CD1c-positive myeloid dendritic cell (primary cell): ENCODE results near the gene ZNF543.
"Not testable (repeated sequence)": the region's sequence is repeated elsewhere in the genome, so short reads cannot be mapped to it uniquely, and the experiment has no call there.

Experiments used
- DNase-seq: peaks from one replicate; pipeline ENCODE4 v3.0.0-alpha.2; 2016; ENCODE audit errors: extremely low spot score

The ZNF543 gene

DNA sequence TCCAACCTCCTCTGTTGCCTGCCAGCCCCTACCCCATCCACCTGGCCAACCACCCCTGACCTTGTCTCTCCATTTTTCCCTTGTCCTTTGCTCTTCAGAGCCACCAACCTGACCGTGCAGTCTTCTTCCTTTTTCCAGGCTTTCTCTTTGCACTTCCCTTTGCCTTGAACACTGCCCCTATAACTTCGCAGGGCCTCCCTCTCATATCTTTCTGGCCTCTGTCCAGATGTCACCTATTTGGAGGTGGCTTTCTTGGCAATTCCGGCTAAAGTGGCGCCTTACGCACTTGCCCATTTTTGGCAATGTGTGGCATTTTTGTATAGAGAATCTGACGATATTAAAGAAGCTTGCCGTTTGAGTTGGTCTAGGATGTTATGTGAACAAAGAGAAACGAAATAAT is 844 bp downstream of the ZNF543 start:
- DNase-seq, result no peak

DNA sequence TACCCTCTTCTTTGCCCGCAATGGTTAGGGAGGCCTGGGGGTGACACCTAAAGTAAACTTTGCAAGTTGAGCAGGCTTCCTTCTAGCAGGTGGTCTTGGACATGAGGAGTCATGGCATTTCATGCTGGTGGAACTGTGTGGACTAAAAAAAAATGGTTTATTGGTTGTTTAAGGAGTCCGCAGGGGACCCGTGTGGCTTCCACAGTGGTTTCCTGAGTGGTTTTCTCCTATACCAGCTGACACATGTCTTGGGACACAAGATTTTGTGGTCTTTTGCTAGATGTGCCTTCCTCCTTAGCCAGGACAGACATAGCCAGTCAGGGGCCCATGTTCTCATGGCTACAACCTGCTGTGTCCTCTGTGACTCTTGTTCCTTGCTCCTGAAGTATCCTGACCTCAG is 1.5 kb downstream of the ZNF543 start:
- DNase-seq, result no peak

DNA sequence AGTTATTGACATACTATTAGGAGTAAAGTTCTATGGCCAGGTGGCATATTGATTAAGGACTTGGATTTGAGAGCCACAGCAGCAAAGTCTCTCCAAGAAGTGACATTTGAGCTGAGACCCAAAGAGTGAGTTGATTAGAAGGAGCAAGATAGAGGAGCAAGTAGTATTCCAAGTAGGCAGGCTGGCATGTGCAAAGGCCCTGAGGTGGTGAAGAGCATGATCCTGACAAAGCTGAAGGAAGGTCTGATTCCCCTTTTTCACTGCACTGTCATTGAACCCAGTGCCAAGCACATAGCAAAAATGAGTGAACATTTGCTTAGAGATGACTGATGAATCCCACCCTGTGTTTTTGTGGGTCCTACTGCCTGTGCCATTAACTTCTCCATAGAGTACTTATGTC is 4.7 kb downstream of the ZNF543 start:
- DNase-seq, result no peak

DNA sequence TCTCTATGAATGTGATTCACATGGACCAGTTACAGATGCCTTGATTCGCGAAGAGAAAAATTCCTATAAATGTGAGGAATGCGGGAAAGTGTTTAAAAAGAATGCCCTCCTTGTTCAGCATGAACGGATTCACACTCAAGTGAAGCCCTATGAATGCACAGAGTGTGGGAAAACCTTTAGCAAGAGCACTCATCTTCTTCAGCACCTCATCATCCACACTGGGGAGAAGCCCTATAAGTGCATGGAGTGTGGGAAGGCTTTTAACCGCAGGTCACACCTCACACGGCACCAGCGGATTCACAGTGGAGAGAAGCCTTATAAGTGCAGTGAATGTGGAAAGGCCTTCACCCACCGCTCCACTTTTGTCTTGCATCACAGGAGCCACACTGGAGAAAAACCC is 7.7 kb downstream of the ZNF543 start:
- DNase-seq, result no peak

DNA sequence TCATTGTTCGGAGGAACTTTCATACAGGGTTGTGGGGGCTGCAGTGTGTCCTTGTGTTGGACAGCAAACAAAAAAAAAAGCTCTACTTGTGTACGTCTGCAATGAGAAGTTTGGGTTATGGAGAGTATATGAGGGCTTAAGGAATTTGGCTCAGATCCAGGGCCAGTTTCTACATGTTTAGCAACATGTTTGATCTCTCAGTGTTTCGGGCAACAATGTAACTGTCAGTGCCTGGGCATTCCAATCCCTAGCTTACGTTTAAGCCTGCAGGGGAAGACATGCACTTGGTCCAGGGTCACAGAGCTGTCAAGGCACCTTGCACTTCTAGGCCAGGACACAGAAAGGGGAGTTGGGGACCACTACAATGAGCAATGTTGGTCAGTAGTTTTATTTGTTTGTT is 13.9 kb downstream of the ZNF543 start:
- DNase-seq, result no peak

DNA sequence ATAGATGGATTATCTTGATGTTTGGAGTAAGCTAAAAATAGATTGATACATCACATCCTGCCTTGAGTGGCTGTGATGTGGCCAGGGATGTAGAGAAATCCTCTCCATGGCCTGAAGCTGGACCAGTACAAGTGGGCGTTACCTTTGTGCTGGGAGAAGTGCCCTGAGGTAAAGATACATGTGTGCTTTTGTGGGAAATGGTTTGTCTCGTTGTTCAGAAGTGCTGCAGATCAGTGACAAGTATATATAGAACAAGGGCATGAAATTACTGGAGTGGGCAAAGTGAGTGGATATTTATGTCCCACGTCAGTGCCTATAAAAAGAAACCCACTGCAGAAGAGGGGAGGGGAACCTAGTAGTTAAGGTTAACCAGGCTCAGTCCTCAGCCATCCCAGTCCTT is 18.6 kb downstream of the ZNF543 start:
- DNase-seq, result no peak

DNA sequence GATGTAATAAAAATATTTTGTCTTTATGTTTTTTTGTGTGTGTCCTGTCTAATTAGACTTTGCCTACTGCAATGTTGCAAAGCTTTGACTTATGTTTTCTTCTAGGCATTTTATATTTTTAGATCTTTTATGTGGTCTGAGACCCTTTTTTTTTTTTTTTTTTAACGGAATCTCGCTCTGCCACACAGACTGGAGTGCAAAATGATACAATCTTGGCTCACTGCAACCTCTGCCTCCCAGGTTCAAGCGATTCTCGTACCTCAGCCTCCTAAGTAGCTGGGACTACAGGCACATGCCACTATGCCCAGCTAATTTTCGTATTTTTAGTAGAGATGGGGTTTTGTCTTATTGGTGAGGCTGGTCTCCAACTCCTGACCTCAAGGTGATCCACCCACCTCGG is 22.3 kb downstream of the ZNF543 start:
- DNase-seq, result no peak

DNA sequence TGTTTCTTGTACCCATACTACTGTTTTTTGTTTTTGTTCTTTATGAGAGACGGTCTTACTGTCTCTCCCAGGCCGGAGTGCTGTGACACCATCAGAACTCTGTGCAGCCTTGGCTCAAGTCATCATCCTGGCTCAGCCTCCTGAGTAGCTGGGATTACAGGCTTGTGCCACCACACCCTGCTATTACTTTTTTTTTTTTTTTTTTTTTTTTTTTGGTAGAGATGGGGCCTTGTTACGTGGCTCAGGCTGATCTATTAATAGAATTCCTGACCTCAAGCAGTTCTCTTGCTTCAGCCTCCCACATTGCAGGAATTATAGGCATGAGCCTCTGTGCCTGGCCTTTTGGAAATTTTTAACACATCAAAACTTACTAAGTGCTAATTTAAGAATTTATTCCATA is 27.9 kb downstream of the ZNF543 start:
- no peak for DNase-seq

DNA sequence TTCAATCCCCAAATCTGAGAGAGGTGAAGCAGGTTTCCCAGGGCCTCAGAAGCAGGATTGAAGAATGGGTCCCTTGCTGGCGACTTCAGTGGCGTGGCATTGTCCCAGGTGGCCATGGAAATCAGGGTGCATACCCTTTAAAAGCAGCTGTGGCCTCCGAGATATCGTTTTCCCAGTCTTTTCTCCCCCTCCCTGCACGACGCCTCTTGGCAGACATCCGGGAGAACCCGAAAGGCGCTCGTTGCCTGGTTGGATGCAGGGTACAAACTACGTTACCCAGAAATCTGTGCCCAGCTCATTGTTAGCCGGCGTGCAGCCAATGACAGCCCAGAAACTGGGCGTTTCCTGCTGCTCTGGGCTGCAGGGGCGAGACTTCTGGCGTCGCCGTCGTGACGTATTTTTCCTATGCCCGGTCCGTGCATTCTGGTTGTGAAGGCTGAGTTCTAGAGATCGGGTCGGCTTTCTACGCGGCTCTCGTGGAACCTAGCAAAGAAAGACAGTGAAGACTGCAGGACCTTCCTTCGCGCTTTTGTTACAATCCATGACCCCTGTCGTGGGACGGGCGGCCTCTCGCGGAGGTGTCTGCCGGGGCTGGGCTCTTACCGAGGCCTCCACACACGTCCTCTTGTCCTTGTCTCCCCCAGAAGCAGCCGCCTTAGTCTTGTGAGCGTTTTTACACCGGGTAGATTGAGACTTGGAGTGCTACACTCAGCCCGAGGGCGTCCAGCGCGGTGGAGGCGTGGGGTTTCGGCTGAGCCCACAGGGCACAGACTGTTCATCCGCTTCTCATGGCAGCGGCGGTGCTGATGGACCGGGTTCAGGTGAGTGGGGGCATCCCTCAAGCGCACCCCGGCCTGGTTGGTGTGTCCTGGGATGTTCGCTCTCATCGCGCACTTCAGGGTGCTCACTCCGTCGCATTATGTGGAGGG is 30.9 kb downstream of the ZNF543 start, which contains the start of gene ZNF304:
ZNF304 (plus strand) TSS at position 395 of the 929 bp plus-strand sequence; CDS start at position 789, 394 bp downstream.
- peak; percentile 95 for DNase-seq

DNA sequence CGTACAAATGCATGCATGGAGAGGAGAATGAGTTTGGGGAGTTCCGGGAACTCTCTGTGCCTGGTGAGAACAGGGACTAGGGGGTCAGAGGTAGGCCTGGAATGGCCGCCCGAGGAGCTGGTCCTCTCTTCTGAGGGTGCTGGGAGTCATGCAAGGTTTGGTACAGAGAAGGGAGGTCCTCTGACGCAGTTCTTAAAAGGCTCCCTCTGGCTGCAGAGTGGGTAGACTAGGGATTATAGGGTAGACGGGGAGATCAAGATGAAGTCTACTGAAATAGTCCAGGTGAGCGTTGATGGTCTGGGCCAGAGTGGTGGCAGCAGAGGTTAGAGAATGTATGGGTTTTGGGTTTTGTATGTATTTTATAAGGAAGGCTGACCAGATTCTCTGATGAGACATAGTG is 31.6 kb downstream of the ZNF543 start:
- DNase-seq, result no peak

DNA sequence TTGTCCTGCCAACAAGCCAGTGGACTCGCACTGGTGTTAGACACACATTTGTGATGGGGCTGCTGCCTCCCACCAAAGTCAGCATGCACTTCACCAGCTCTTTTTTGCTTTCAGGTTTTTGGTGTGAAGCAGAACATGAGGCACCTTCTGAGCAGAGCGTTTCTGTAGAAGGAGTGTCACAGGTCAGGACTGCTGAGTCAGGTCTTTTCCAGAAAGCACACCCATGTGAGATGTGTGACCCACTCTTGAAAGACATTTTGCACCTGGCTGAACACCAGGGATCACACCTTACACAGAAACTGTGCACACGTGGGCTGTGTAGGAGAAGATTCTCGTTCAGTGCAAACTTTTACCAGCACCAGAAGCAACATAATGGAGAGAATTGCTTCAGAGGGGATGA is 35.6 kb downstream of the ZNF543 start:
- DNase-seq, result no peak

DNA sequence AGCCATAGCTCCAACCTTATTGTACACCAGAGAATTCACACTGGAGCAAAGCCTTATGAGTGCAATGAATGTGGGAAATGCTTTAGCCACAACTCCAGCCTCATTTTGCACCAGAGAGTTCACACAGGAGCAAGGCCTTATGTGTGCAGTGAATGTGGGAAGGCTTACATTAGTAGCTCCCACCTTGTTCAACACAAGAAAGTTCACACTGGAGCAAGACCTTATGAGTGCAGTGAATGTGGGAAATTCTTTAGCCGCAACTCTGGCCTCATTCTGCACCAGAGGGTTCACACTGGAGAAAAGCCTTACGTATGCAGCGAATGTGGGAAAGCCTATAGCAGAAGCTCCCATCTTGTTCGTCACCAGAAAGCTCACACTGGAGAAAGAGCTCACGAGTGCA is 37.1 kb downstream of the ZNF543 start:
- DNase-seq, result no peak

DNA sequence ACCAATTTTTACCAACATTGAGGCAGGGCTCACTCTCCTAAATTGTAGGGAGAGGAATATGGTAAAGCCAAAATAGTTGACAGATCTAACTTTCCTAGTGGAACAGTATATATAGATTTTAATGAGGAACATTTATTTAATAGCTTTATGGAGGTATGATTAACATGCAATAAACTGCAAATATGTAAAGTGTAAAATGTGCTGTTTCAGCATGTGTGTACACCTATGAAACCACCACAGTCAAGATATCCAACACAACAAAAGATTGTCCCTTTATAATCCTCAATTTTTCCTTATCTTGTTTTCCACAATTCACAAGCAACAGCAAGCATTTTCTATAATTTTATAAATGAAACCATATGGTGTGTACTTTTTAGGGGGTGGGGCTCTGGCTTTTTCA is 39.0 kb downstream of the ZNF543 start:
- no peak for DNase-seq

DNA sequence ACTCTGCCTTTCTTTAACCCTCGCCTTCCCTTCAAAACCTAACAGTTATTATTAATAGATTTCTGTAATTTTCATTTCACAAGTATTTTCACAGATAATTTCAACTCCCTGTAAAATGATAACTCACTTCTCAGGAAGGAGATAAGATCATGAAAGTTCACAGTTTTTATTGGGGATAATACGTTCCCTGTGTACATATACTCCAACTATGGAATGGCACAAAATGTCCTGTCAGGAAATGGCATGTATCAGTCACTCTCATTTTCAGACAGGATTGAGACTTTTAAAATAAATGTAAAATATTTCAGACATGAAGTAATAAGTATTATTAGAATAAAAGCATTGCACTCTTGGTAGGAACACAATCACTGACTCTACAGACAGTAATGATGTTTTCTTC is 42.1 kb downstream of the ZNF543 start:
- DNase-seq, result no peak

DNA sequence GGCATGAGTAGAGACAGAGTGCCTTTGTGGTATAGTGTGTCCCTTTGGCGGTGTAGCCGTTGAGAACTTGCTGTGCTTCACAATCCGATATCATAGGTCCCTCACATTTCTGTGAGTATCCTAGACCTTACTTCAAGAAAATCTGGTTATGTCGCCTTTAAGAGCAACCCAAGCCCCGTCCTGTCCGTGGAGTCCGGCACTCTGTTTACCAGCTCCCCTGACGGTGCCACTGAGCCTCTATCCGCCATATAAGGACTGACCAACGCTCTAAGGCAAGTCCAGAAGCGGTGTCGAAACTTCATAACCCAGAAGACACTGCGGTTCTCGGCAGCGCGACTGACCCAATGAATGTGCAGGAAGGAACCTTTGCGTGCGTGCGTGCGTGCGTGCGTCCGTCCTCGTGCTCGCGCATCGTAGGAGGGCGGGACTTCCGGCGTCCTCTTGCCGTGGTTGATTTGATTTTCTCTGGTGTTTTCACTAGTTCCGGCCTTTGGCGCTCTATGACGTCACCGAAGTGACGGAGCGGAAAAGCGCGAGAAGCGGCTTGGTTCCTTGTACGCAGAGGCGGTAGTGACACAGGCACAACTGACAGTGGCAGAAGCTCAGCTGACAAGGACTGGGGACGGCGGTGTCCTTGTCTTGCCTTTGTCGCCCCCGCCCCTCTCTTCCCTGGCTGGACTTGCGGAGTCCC is 42.9 kb downstream of the ZNF543 start, which contains the start of the genes TRAPPC2B and ZNF547:
TRAPPC2B (plus strand) TSS at position 555 of the 691 bp plus-strand sequence. CDS start 1,283 bp downstream, outside the sequence.
ZNF547 (plus strand) TSS at position 555 of the 691 bp plus-strand sequence. CDS start 5,005 bp downstream, outside the sequence.
- peak; percentile 100 for DNase-seq

DNA sequence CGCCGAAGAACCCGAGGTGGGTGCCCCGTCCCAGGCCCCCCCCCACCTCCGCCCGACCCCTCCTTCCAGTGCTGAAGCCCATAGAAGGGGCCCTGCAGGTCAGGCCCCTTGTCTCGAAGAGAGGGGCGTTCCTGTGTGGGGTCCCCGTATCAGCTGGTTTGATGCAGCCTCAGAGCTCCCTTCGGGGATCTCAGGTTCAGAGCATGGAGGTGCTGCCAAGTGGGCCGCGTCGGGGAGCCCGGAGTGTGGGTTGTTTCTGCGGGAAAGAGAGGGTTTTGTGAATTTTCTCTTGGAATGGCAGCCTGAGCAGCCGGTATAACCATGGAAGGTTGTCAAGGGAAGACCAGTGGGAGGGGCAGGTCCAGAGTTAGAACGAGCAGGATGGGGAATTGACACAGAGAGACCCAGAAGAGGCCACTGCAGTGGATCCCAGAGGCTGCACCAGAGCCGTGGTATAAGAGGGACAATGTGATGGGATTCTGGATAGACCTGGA is 43.5 kb downstream of the ZNF543 start:
- no peak for DNase-seq

DNA sequence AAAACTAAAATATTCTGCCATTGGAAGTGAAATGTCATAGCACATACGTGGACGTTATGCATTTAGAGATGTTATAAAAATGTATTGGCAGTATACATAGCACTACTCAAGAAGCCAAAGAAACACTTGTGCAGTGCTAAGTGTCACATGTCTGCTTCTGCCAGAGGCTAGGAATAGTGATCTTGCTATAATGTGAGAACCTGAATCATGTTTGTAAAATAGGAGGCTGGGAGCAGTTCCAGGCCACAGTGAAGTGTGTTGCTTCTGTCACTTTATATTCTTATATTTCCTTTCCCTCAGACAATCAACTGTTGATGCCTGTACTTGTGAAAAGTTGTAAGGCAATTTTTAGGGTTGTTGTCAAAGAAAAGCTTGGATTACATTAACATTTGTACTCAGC is 46.5 kb downstream of the ZNF543 start:
- no peak for DNase-seq

DNA sequence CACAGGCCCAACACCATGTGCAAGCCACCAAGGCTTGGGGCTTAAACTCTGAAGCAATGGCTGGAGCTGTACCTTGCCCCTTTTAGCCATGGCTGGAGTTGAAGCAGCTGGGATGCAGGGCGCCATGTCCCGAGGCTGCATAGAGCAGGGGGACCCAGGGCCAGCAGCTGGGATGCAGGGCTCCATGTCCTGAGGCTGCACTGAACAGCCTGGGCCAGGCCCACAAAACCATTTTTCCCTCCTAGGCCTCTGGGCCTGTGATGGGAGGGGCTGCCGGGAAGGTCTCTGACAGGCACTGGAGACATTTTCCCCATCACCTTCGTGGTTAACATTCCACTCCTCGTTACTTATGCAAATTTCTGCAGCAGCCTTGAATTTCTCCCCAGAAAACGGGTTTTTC is 53.9 kb downstream of the ZNF543 start:
- DNase-seq, result no peak

DNA sequence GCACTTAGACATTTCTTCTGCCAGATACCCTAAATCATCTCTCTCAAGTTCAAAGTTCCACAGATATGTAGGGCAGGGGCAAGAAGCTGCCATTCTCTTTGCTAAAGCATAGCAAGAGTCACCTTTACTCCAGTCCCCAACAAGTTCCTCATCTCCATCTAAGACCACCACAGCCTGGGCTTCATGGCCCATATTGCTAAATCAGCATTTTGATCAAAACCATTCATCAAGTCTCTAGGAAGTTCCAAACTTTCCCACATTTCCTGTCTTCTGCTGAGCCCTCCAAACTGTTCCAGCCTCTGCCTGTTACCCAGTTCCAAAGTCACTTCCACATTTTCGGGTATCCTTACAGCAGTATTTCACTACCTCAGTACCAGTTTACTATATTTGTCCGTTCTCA is 54.4 kb downstream of the ZNF543 start:
- not testable (repeated sequence) for DNase-seq

DNA sequence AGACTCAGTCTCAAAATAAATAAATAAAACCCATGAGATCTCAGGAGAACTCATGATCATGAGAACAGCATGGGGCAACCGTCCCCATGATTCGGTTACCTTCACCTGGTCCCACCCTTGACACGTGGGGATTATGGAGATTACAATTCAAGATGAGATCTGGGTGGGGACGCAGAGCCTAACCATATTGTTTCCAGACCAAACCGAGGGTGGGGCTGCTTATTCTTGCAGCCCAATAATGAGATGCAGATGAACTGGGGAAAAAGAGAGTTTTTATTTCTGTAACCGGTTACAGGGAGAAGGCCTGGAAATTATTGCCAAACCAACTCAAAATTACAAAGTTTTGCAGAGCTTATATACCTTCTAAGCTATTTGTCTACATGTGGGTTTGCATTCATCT is 55.9 kb downstream of the ZNF543 start:
- no peak for DNase-seq

DNA sequence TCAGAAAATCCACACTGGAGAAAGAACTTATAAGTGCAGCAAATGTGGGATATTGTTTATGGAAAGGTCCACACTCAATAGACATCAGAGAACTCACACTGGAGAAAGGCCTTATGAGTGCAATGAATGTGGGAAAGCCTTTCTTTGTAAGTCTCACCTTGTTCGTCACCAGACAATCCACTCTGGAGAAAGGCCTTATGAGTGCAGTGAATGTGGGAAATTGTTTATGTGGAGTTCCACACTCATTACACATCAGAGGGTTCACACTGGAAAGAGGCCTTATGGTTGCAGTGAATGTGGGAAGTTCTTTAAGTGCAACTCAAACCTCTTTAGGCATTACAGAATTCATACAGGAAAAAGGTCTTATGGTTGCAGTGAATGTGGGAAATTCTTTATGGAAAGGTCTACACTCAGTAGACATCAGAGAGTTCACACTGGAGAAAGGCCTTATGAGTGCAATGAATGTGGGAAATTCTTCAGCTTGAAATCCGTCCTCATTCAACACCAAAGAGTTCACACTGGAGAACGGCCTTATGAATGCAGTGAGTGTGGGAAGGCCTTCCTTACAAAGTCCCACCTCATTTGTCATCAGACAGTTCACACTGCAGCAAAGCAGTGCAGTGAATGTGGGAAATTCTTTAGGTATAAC is 57.4 kb downstream of the ZNF543 start:
- DNase-seq, result no peak
